OCI-LY7 (cell line): ENCODE measurements around the gene SBNO1. TPM values are rescaled to one million over a fixed set of nuclear protein-coding genes. Genes with fewer than 3 reads are reported as not detected.

Experiments used
- BruUV-seq: library from RNA; stranded (reverse); fragments of 400-500 nt; replicated peaks from 2 replicates; lab custom pipeline; 2021; lab: Mats Ljungman, UMichigan
- CTCF ChIA-PET: fragments of 300-600 bp; sonication (Branson Sonifier 250); formaldehyde crosslinking; loops from one replicate; lab custom pipeline; 2022; ENCODE audit warnings: antibody characterized with exemption; ENCODE audit not compliant: unreplicated experiment; lab: Charles Lee
- POLR2A ChIA-PET: fragments of 300-600 bp; sonication (Branson Sonifier 250); formaldehyde crosslinking; loops from one replicate; lab custom pipeline; 2022; ENCODE audit warnings: antibody characterized with exemption; lab: Charles Lee
- DNase-seq: peaks from one replicate; pipeline ENCODE4 v3.0.0-alpha.2; 2015; ENCODE audit warnings: low spot score
- H2AFZ ChIP-seq: fragments of 200-600 bp; sonication (generic), shearing (Covaris generic); 2 replicates; pipeline ENCODE4 v1.6.1; 2014; ENCODE audit warnings: mild to moderate bottlenecking, antibody characterized with exemption, low read length, moderate library complexity
- H3K27ac ChIP-seq: fragments of 200-600 bp; sonication (generic); 2 replicates; pipeline ENCODE4 v1.5.1; 2014; ENCODE audit warnings: mixed run types, low read depth, mild to moderate bottlenecking, moderate library complexity, low read length, inconsistent platforms; ENCODE audit not compliant: poor library complexity, severe bottlenecking
- H3K36me3 ChIP-seq: fragments of 200-600 bp; sonication (generic); 2 replicates; pipeline ENCODE4 v1.6.1; 2014; ENCODE audit warnings: mild to moderate bottlenecking, antibody characterized with exemption, low read length, moderate library complexity, mixed read lengths; ENCODE audit not compliant: insufficient read depth
- H3K4me1 ChIP-seq: fragments of 200-600 bp; sonication (generic); 2 replicates; pipeline ENCODE4 v1.5.1; 2014; ENCODE audit warnings: mild to moderate bottlenecking, low read length; ENCODE audit not compliant: insufficient read depth, poor library complexity, severe bottlenecking
- H3K4me2 ChIP-seq: fragments of 200-600 bp; sonication (generic); 2 replicates; pipeline ENCODE4 v1.6.1; 2014; ENCODE audit warnings: mild to moderate bottlenecking, low read length
- H3K4me3 ChIP-seq: fragments of 200-600 bp; sonication (generic); 2 replicates; pipeline ENCODE4 v1.5.1; 2014; ENCODE audit warnings: mild to moderate bottlenecking, low read depth, low read length; ENCODE audit not compliant: poor library complexity, severe bottlenecking
- H3K79me2 ChIP-seq: fragments of 200-600 bp; sonication (generic); 2 replicates; pipeline ENCODE4 v1.6.1; 2016; ENCODE audit warnings: low read depth, mild to moderate bottlenecking, low read length, moderate library complexity, mixed read lengths; ENCODE audit not compliant: insufficient read depth
- H3K9me2 ChIP-seq: fragments of 200-600 bp; sonication (generic); 2 replicates; pipeline ENCODE4 v1.6.1; 2016; ENCODE audit warnings: mild to moderate bottlenecking, low read length, mixed read lengths; ENCODE audit not compliant: insufficient read depth
- H3K9me3 ChIP-seq: fragments of 200-600 bp; sonication (generic); 2 replicates; pipeline ENCODE4 v1.6.1; 2014; ENCODE audit warnings: mild to moderate bottlenecking, mixed run types, low read length, mixed read lengths
- H4K20me1 ChIP-seq: fragments of 200-600 bp; sonication (generic); 2 replicates; pipeline ENCODE4 v1.6.1; 2014; ENCODE audit warnings: mild to moderate bottlenecking, antibody characterized with exemption, low read length, moderate library complexity, mixed read lengths; ENCODE audit not compliant: insufficient read depth
- EZH2phosphoT487 ChIP-seq: fragments of 200-600 bp; sonication (generic); IDR thresholded peaks from 2 replicates; pipeline ENCODE4 v1.6.1; 2018; ENCODE audit warnings: low read depth, borderline replicate concordance, mild to moderate bottlenecking, mixed run types, antibody characterized with exemption, low read length, moderate library complexity, mixed read lengths
- intact Hi-C: fragments of 100-400 bp; cut with micrococcal nuclease; formaldehyde crosslinking; loops from one replicate; pipeline ENCODE4 v1.10.0; 2022; ENCODE audit not compliant: unreplicated experiment
- total RNA-seq, 2 experiments: library from RNA; depleted of rRNA in 1 of 2; stranded (reverse); fragments of >200 nt in 1 of 2; shearing (Covaris generic) in 1 of 2; gene quantifications; 2 replicates each; pipeline ENCODE4 v1.2.3, GENCODE V29; 2014 to 2022
- TF ChIP-seq, protein P1 (sequence below): fragments of 200-600 bp; sonication (generic); conservative IDR thresholded peaks from 2 replicates; pipeline ENCODE4 v1.5.1; 2014; ENCODE audit warnings: mild to moderate bottlenecking, antibody characterized with exemption, low read length, moderate library complexity, mixed read lengths

SBNO1 gene
- total RNA-seq, 2 experiments from 2014 or later, result 23.7 to 57.3 TPM

DNA sequence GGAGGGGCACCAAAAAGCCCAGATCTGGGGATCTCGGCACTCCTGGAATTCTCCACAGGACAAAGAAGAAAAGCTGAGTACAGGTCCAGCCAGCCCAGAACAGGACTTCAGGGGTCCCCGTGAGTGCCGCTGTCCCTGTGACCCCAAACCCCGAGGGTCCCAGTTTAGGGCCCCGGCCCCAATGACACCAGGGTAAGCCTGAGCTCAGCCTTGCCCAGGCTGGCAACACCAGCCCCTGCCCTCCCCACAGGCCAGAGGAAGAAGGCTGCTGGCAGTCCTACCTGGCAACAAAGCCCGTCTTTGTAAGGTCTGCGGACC lies 94.8 kb downstream of the SBNO1 start:
- H3K4me3 ChIP-seq, result peak overlapping the region; percentile 77

DNA sequence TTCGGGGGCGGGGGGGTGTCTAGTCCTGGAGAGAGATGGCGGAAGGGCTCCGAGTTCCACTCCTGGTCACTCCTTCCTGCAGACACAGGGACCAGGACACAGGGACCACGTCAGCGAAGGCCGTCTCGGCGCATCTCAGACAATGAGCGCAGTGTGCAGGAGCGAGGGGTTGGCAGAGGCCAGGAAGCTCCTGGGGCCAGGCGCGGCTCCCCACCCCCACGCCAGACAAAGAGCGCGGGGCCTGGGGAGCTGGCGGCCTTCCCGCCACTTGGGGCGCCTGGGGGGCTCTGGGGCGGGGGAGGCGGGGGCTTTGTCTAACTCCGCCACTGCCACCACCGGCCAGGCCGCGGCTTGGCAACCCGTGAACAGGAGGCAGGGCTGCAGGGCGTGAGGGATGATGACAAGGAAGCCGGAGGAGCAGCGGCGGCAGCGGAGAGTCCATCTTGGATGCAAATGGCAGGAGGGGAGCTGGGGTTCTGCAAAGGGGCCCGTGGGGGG lies 95.2 kb downstream of the SBNO1 start:
- H3K4me3 ChIP-seq, result peak overlapping the region; percentile 77
- H3K4me1 ChIP-seq, result peaks cover 21% of the 10 kb centered on the region
- peak overlapping the region; percentile 27 for H3K27ac ChIP-seq
- ChIA-PET POLR2A (interaction anchor here (0.6 to 1.5 kb wide), 4 partner anchors 9 to 329 kb away, joined by 3 to 7 read pairs (median 4); partner anchors contain the start of gene MTRFR), CTCF (interaction anchor here (0.5 to 0.6 kb wide), 2 partner anchors 233 to 388 kb away, joined by 3 read pairs; no protein-coding TSS in a partner anchor)
- H2AFZ ChIP-seq, result peak overlapping the region; percentile 34; the same call in 1 of the 2 replicates
- H4K20me1 ChIP-seq, result no peaks in the 10 kb centered on the region
- TF ChIP-seq, protein P1, sequence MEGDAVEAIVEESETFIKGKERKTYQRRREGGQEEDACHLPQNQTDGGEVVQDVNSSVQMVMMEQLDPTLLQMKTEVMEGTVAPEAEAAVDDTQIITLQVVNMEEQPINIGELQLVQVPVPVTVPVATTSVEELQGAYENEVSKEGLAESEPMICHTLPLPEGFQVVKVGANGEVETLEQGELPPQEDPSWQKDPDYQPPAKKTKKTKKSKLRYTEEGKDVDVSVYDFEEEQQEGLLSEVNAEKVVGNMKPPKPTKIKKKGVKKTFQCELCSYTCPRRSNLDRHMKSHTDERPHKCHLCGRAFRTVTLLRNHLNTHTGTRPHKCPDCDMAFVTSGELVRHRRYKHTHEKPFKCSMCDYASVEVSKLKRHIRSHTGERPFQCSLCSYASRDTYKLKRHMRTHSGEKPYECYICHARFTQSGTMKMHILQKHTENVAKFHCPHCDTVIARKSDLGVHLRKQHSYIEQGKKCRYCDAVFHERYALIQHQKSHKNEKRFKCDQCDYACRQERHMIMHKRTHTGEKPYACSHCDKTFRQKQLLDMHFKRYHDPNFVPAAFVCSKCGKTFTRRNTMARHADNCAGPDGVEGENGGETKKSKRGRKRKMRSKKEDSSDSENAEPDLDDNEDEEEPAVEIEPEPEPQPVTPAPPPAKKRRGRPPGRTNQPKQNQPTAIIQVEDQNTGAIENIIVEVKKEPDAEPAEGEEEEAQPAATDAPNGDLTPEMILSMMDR, result peak; percentile 50
- TF ChIP-seq EZH2phosphoT487, result no peak
- peak; percentile 70 for DNase-seq
- H3K36me3 ChIP-seq, result peaks cover 10% of the 10 kb centered on the region; the same call in 1 of the 2 replicates
- peaks cover 11% of the 10 kb centered on the region; the same call in 1 of the 2 replicates for H3K79me2 ChIP-seq
- peak overlapping the region; percentile 80 for H3K4me2 ChIP-seq
- intact Hi-C loops, result no loop called here
- H3K9me3 ChIP-seq, result no peaks in the 10 kb centered on the region
- H3K9me2 ChIP-seq, result no peaks in the 10 kb centered on the region
- BruUV-seq, result no TSS peak

More for the DNA sequence above, 94.8 kb downstream of the SBNO1 start:
- peak overlapping the region; percentile 80 for H3K4me2 ChIP-seq
- POLR2A ChIA-PET, result interaction anchor here (1.0 to 1.5 kb wide), 3 partner anchors 9 to 328 kb away, joined by 3 to 7 read pairs (median 5); partner anchors contain the start of gene MTRFR
- intact Hi-C loops, result loop anchor here (2.0 kb wide), 1 partner anchor 199 kb away; no protein-coding TSS in a partner anchor
- H3K9me2 ChIP-seq, result no peaks in the 10 kb centered on the region
- no peaks in the 10 kb centered on the region for H3K9me3 ChIP-seq
- no peak for TF ChIP-seq EZH2phosphoT487
- TF ChIP-seq, protein P1, result no peak
- peaks cover 11% of the 10 kb centered on the region; the same call in 1 of the 2 replicates for H3K79me2 ChIP-seq
- DNase-seq, result no peak
- H2AFZ ChIP-seq, result peak overlapping the region; percentile 34; the same call in 1 of the 2 replicates
- CTCF ChIA-PET, result interaction anchor here (0.5 to 0.6 kb wide), 2 partner anchors 232 to 389 kb away, joined by 3 read pairs; no protein-coding TSS in a partner anchor
- peaks cover 21% of the 10 kb centered on the region for H3K4me1 ChIP-seq
- peaks cover 7% of the 10 kb centered on the region; the same call in 1 of the 2 replicates for H3K36me3 ChIP-seq
- BruUV-seq, result no TSS peak
- peak overlapping the region; percentile 27 for H3K27ac ChIP-seq
- H4K20me1 ChIP-seq, result no peaks in the 10 kb centered on the region

DNA sequence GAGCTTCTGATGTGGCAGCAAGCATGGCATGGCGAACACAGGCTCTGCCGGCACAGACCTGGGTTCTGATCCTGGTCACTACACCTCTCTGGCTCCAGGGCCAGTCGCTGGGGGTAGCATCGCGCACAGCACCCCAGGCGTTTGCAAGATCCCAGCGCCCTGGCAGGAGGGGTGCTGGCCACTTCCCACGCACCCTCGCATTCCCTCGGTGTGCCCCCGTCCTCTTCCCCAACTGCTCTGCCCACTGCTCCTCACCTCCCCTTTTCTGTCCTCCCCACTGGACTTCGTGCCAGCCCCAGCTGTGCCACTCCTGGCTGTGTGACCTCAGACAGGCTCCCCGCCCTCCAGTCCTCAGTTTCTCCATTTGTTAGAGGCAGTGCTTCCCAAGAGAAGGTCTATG lies 95.8 kb downstream of the SBNO1 start:
- intact Hi-C loops, result no loop called here
- H3K9me2 ChIP-seq, result no peaks in the 10 kb centered on the region
- POLR2A ChIA-PET, result interaction anchor here (0.6 to 1.0 kb wide), 3 partner anchors 36 to 289 kb away, joined by 3 to 4 read pairs (median 4); no protein-coding TSS in a partner anchor
- H4K20me1 ChIP-seq, result no peaks in the 10 kb centered on the region
- no peak overlapping the region for H3K4me3 ChIP-seq
- DNase-seq, result no peak
- no peak for TF ChIP-seq EZH2phosphoT487
- TF ChIP-seq, protein P1, result no peak
- BruUV-seq, result no TSS peak
- CTCF ChIA-PET, result no interaction called here
- H3K9me3 ChIP-seq, result no peaks in the 10 kb centered on the region
- H3K79me2 ChIP-seq, result peaks cover 11% of the 10 kb centered on the region; the same call in 1 of the 2 replicates
- no peak overlapping the region for H2AFZ ChIP-seq
- H3K27ac ChIP-seq, result no peak overlapping the region
- no peak overlapping the region for H3K4me2 ChIP-seq
- H3K4me1 ChIP-seq, result peaks cover 21% of the 10 kb centered on the region
- peaks cover 12% of the 10 kb centered on the region; the same call in 1 of the 2 replicates for H3K36me3 ChIP-seq
